ENCODE data around the gene MBD4.

DNA sequence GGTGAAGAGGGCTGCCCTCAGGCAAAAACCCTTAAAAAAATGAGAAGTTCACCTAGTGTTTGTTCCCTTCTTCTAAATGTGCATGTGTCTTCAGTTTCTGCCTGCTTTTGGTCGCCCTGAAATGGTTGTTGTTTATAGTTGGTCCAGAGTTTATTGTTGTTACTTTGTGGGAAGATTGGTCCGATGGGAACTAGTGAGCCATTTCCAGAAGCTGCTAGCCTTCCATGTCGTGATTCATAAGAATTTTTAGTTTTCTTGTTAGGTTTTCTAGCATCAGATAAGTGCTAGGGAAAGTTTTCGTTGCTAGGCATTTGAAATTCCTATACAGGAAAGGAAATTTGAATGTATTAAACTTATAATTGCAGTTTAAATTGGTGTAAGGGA, 34.0 kb upstream of the MBD4 start:
- TF ChIP-seq, protein P1, sequence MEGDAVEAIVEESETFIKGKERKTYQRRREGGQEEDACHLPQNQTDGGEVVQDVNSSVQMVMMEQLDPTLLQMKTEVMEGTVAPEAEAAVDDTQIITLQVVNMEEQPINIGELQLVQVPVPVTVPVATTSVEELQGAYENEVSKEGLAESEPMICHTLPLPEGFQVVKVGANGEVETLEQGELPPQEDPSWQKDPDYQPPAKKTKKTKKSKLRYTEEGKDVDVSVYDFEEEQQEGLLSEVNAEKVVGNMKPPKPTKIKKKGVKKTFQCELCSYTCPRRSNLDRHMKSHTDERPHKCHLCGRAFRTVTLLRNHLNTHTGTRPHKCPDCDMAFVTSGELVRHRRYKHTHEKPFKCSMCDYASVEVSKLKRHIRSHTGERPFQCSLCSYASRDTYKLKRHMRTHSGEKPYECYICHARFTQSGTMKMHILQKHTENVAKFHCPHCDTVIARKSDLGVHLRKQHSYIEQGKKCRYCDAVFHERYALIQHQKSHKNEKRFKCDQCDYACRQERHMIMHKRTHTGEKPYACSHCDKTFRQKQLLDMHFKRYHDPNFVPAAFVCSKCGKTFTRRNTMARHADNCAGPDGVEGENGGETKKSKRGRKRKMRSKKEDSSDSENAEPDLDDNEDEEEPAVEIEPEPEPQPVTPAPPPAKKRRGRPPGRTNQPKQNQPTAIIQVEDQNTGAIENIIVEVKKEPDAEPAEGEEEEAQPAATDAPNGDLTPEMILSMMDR (conservative IDR thresholded peaks at IDR 0.05; ENCODE audit: low read depth, low read length): no peak
- no peak for TF ChIP-seq EZH2 (IDR thresholded peaks at IDR 0.05; ENCODE audit: borderline replicate concordance, low read depth, low read length, poor library complexity, severe bottlenecking)
